Measurements from ENCODE around the gene AGRP. TPM values are rescaled to one million over a fixed set of nuclear protein-coding genes. Genes with fewer than 3 reads are reported as not detected.
"Not testable (repeated sequence)": the region's sequence is repeated elsewhere in the genome, so short reads cannot be mapped to it uniquely, and the experiment has no call there.

Gene AGRP
- total RNA-seq, 1 donor from 2014 or later = not detected

DNA sequence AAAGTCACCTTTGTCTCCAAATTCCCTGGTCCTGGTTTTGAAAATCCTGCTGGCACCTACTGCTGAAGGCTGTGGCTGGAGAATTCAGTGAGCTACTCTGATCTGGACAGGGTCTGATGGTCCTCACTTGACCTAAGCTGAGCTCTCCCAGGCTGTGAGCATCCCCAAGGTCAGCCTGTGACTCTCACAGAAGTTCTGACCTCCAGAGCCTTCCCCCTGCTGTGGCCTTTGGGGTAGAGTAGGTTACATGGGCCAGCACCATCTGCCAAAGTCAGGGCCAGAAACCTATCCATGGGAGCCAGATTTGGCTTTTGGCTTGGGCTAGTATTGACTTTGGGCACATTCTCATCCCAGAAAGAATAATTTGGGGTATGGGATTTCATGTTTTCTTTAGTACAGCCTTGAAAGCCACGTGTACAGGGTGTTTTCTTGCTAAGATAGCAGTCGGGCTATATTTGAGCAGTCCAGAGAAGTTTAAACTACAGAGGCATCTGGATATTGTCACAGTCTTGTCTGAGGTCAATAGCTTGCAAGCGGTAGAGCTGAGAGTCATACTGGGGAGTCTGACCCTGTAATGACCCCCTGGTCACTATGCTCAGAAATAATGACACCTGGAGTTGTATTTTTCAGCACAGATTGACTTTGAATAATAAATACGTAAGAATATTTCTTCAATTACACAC lies 6.2 kb upstream of the AGRP start:
- no peak for TF ChIP-seq CTCF (IDR thresholded peaks at IDR 0.05; ENCODE audit: insufficient read depth, low read length, poor library complexity, severe bottlenecking)
- DNase-seq (ENCODE audit: low read depth) = no peak
- Histone ChIP-seq H3K27me3 (ENCODE audit: control insufficient read depth, insufficient read depth, low read length) (no peaks in the 10 kb centered on the region), H3K36me3 (ENCODE audit: control insufficient read depth, insufficient read depth, low read length) (no peaks in the 10 kb centered on the region), H3K4me3 (ENCODE audit: low read depth, low read length) (no peak overlapping the region)

- H3K36me3 ChIP-seq (ENCODE audit: control insufficient read depth, insufficient read depth, low read length); H3K27me3 ChIP-seq (ENCODE audit: control insufficient read depth, insufficient read depth, low read length); H3K4me3 ChIP-seq (ENCODE audit: low read depth, low read length); DNase-seq (ENCODE audit: low read depth): not testable (repeated sequence)
Measured at GRCh38 chr16:67487561-67487960, 4.2 kb upstream of the AGRP start.

GRCh38 chr16:67486805-67487204 lies 3.5 kb upstream of the AGRP start:
- DNase-seq (ENCODE audit: low read depth) = no peak
- TF ChIP-seq CTCF (IDR thresholded peaks at IDR 0.05; ENCODE audit: insufficient read depth, low read length, poor library complexity, severe bottlenecking) = no peak
- H3K36me3 ChIP-seq (ENCODE audit: control insufficient read depth, insufficient read depth, low read length) = no peaks in the 10 kb centered on the region
- no peaks in the 10 kb centered on the region for H3K27me3 ChIP-seq (ENCODE audit: control insufficient read depth, insufficient read depth, low read length)
- H3K4me3 ChIP-seq (ENCODE audit: low read depth, low read length) = no peak overlapping the region

- DNase-seq (ENCODE audit: low read depth) = no peak
- H3K36me3 ChIP-seq (ENCODE audit: control insufficient read depth, insufficient read depth, low read length) = no peaks in the 10 kb centered on the region
- no peak for TF ChIP-seq CTCF (IDR thresholded peaks at IDR 0.05; ENCODE audit: insufficient read depth, low read length, poor library complexity, severe bottlenecking)
Measured at GRCh38 chr16:67483731-67484525, 581 bp upstream of the AGRP start.

DNA sequence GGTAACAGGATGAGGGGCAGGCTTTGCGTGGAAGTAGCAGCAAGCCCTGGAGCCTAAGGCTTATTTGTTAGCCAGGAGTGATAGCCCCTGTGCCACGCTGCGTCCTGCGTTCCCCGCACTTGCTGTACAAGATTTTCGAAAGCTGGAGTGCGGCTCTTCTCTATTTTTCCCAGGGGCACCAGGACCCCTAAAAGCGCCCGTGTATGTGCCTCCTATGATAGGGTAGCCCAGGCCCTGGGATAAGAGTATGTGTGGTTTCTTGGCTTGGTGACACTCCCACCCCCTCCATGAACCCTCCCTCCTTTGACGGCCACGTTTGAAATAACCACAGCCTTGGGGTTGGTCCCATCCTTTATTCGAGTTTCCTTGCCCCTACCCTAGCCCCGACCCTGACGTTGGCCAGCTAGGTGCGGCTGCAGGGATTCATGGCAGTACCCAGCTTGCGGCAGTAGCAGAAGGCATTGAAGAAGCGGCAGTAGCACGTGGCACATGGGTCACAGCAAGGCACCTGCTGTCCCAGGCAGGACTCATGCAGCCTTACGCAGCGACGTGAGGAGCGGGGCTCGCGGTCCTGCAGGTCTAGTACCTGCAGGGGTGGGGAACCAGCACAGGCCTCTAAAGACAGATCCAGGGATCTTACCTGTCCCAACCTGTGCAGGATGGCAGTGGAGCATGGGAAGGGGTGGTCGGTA lies 968 bp downstream of the AGRP start:
- no peak for TF ChIP-seq CTCF (IDR thresholded peaks at IDR 0.05; ENCODE audit: insufficient read depth, low read length, poor library complexity, severe bottlenecking)
- DNase-seq (ENCODE audit: low read depth) = no peak
- H3K36me3 ChIP-seq (ENCODE audit: control insufficient read depth, insufficient read depth, low read length) = no peaks in the 10 kb centered on the region
- H3K27me3 ChIP-seq (ENCODE audit: control insufficient read depth, insufficient read depth, low read length) = no peaks in the 10 kb centered on the region
- H3K4me3 ChIP-seq (ENCODE audit: low read depth, low read length) = peak overlapping the region; percentile 43

More at GRCh38 chr16:67483731-67484525, 581 bp upstream of the AGRP start:
- H3K4me3 ChIP-seq (ENCODE audit: low read depth, low read length) = no peak overlapping the region
- H3K27me3 ChIP-seq (ENCODE audit: control insufficient read depth, insufficient read depth, low read length) = no peaks in the 10 kb centered on the region

- Histone ChIP-seq H3K36me3 (ENCODE audit: control insufficient read depth, insufficient read depth, low read length) (no peaks in the 10 kb centered on the region), H3K4me3 (ENCODE audit: low read depth, low read length) (peak overlapping the region; percentile 43), H3K27me3 (ENCODE audit: control insufficient read depth, insufficient read depth, low read length) (no peaks in the 10 kb centered on the region)
- no peak for TF ChIP-seq CTCF (IDR thresholded peaks at IDR 0.05; ENCODE audit: insufficient read depth, low read length, poor library complexity, severe bottlenecking)
- no peak for DNase-seq (ENCODE audit: low read depth)
Measured at GRCh38 chr16:67481561-67482232, 1.6 kb downstream of the AGRP start.

All from kidney epithelial cell (primary cell).